ENCODE data around the gene CHD5.

- TF ChIP-seq CTCF (IDR thresholded peaks at IDR 0.05) = no peak
- no peak for TF ChIP-seq POLR2A (IDR thresholded peaks at IDR 0.05)
Observed at GRCh38 chr1:6090288-6090687, 89.8 kb downstream of the CHD5 start.

Data from esophagus squamous epithelium (tissue), 4 donors.